GM23338 (cell line): Measurements from ENCODE around the gene CALY. TPM values are rescaled to one million over a fixed set of nuclear protein-coding genes. Genes with fewer than 3 reads are reported as not detected.

ENCODE experiments used
- ATAC-seq: fragments of 200-7000 bp; cut with Tn5 transposase; 3 replicates; pipeline ENCODE4 v1.9.1; 2020
- DNase-seq: peaks from one replicate; pipeline ENCODE4 v3.0.0-alpha.2; 2015; ENCODE audit warnings: low spot score
- H2AFZ ChIP-seq: fragments of 200-600 bp; sonication (generic); 2 replicates; pipeline ENCODE4 v1.8.0; 2016; ENCODE audit warnings: antibody characterized with exemption, mild to moderate bottlenecking, moderate library complexity
- H3F3A ChIP-seq: fragments of 200-600 bp; sonication (generic); replicated peaks from 2 replicates; pipeline ENCODE4 v1.8.0; 2017; ENCODE audit warnings: antibody characterized with exemption, mixed run types, low read depth
- H3K27ac ChIP-seq: fragments of 200-600 bp; sonication (generic); 2 replicates; pipeline ENCODE4 v1.6.1; 2016; ENCODE audit warnings: low read depth
- H3K27me3 ChIP-seq: fragments of 200-600 bp; sonication (generic); 2 replicates; pipeline ENCODE4 v1.8.0; 2016; ENCODE audit warnings: mild to moderate bottlenecking, mixed run types, moderate library complexity; ENCODE audit not compliant: insufficient read depth
- H3K36me3 ChIP-seq: fragments of 200-600 bp; sonication (generic); 2 replicates; pipeline ENCODE4 v1.8.0; 2016; ENCODE audit warnings: mild to moderate bottlenecking; ENCODE audit not compliant: insufficient read depth
- H3K4me1 ChIP-seq: fragments of 200-600 bp; sonication (generic); 2 replicates; pipeline ENCODE4 v1.8.0; 2016; ENCODE audit warnings: mild to moderate bottlenecking, moderate library complexity; ENCODE audit not compliant: insufficient read depth
- H3K4me2 ChIP-seq: fragments of 200-600 bp; sonication (generic); 2 replicates; pipeline ENCODE4 v1.7.1; 2017; ENCODE audit warnings: mixed run types
- H3K4me3 ChIP-seq: fragments of 200-600 bp; sonication (generic); 2 replicates; pipeline ENCODE4 v1.6.1; 2016; ENCODE audit warnings: mixed run types
- H3K79me2 ChIP-seq: fragments of 200-600 bp; sonication (generic); replicated peaks from 2 replicates; pipeline ENCODE4 v1.8.0; 2017; ENCODE audit warnings: mild to moderate bottlenecking; ENCODE audit not compliant: insufficient read depth
- H3K9me2 ChIP-seq: fragments of 200-600 bp; sonication (generic); 2 replicates; pipeline ENCODE4 v1.8.0; 2017; ENCODE audit not compliant: insufficient read depth
- H4K20me1 ChIP-seq: fragments of 200-600 bp; sonication (generic); replicated peaks from 2 replicates; pipeline ENCODE4 v1.8.0; 2017; ENCODE audit warnings: mild to moderate bottlenecking; ENCODE audit not compliant: insufficient read depth
- H3K27ac Mint-ChIP-seq: 2 replicates; pipeline ENCODE4 v1.8.0; 2020; ENCODE audit warnings: inconsistent platforms, mild to moderate bottlenecking, moderate library complexity, mixed read lengths
- H3K27me3 Mint-ChIP-seq: 3 replicates; pipeline ENCODE4 v1.8.0; 2022; ENCODE audit warnings: low read depth, mild to moderate bottlenecking, moderate library complexity, mixed read lengths, inconsistent platforms; ENCODE audit not compliant: insufficient read depth, poor library complexity
- H3K36me3 Mint-ChIP-seq: 3 replicates; pipeline ENCODE4 v1.8.0; 2021; ENCODE audit warnings: low read depth, mild to moderate bottlenecking, inconsistent platforms, moderate library complexity, mixed read lengths
- H3K4me1 Mint-ChIP-seq: 3 replicates; pipeline ENCODE4 v1.8.0; 2020; ENCODE audit warnings: mild to moderate bottlenecking, inconsistent platforms, mixed read lengths
- H3K4me3 Mint-ChIP-seq: 3 replicates; pipeline ENCODE4 v1.8.0; 2021; ENCODE audit warnings: moderate library complexity, mild to moderate bottlenecking, inconsistent platforms, mixed read lengths
- H3K9me3 Mint-ChIP-seq: 3 replicates; pipeline ENCODE4 v1.8.0; 2020; ENCODE audit warnings: moderate library complexity, mild to moderate bottlenecking, inconsistent platforms, mixed read lengths
- CREB1 ChIP-seq: fragments of 250-450 bp; sonication (Bioruptor Pico); IDR thresholded peaks from 2 replicates; pipeline ENCODE4 v1.5.0; 2020; ENCODE audit warnings: low read depth, mild to moderate bottlenecking, moderate library complexity
- EZH2 ChIP-seq: fragments of 200-600 bp; sonication (generic); IDR thresholded peaks from one replicate; pipeline ENCODE4 v1.8.0; 2017; ENCODE audit warnings: antibody characterized with exemption, mild to moderate bottlenecking, low read depth; ENCODE audit not compliant: unreplicated experiment
- EZH2phosphoT487 ChIP-seq: fragments of 200-600 bp; sonication (generic); IDR thresholded peaks from one replicate; pipeline ENCODE4 v1.8.1; 2018; ENCODE audit warnings: antibody characterized with exemption; ENCODE audit not compliant: unreplicated experiment
- POLR2AphosphoS5 ChIP-seq: IDR thresholded peaks from 2 replicates; pipeline ENCODE4 v1.6.1; 2016; ENCODE audit warnings: antibody characterized with exemption, low read depth
- STAT1 ChIP-seq: IDR thresholded peaks from one replicate; pipeline ENCODE4 v1.6.1; 2016; ENCODE audit warnings: antibody characterized with exemption; ENCODE audit not compliant: unreplicated experiment
- ZNF331 ChIP-seq: fragments of 250-450 bp; sonication (Bioruptor Pico); IDR thresholded peaks from 2 replicates; pipeline ENCODE4 v1.5.0; 2020; ENCODE audit warnings: low read depth, mild to moderate bottlenecking, moderate library complexity
- polyA plus RNA-seq: library from polyadenylated mRNA; unstranded; fragments of >200 nt; fragmentation: Nextera tagmentation; extraction: Ambion mirVana; gene quantifications from 2 replicates; pipeline ENCODE4 v1.2.1, GENCODE V29; 2016
- total RNA-seq: library from RNA; depleted of rRNA; stranded (reverse); fragments of >200 nt; shearing (Covaris generic); gene quantifications from 2 replicates; pipeline ENCODE4 v1.2.3, GENCODE V29; 2014
- TF ChIP-seq, protein P1 (sequence below): IDR thresholded peaks from 2 replicates; pipeline ENCODE4 v1.6.1; 2016; ENCODE audit warnings: antibody characterized with exemption
- TF ChIP-seq, protein P2 (sequence below): IDR thresholded peaks from one replicate; pipeline ENCODE4 v1.6.1; 2018; ENCODE audit warnings: antibody characterized with exemption; ENCODE audit not compliant: unreplicated experiment
- TF ChIP-seq, protein P3 (sequence below), 2 experiments: fragments of 200-600 bp in 1 of 2; sonication (generic) in 1 of 2; conservative IDR thresholded peaks; 2 replicates each; pipeline versions ENCODE4 v1.5.1 to v1.6.1; 2016 to 2017; ENCODE audit warnings: antibody characterized with exemption in 2 of 2, low read depth in 2 of 2, mild to moderate bottlenecking in 2 of 2, moderate library complexity in 1 of 2
- TF ChIP-seq, protein P4 (sequence below): fragments of 250-450 bp; sonication (Bioruptor Pico); IDR thresholded peaks from 2 replicates; pipeline ENCODE4 v1.5.0; 2020; ENCODE audit warnings: mild to moderate bottlenecking, moderate library complexity

Gene CALY
- total and polyA plus RNA-seq, 2 experiments from 2014 or later: 1.0 to 8.0 TPM

DNA sequence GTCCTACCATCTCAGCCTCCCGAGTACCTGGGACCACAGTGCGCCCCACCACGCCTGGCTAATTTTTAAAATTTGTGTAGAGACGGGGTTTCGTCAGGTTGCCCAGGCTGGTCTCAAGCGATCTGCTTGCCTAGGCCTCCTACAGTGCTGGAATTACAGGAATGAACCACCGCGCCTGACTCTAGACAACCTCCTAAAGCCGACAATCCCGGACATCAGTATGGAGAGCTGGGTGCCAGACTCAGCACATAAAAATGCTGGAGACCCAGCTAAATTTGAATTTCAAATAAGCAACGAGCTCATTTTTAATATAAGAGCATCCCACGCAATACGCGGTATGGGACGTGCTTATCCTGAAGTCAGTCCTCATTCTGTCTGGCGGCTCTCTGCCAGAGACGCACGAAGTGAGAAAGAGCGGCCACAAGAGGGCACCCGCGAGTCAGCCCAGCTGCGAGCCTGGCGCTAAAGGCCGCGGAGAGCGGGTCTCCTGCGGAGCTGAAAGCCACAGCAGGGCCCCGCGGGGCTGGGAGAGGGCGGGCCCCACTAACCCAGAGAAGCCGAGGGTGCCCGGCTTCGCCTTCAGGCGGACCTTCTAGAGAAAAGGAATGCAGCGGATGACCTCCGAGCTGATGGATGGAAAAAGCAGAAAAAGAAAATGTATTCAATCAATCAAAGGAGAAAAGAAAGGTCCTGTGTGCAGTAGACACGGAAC is 7.0 kb downstream of the CALY start:
- Histone ChIP-seq H3K4me1 (peaks cover 17% of the 10 kb centered on the region), H3F3A (0 out of 2 replicates have a peak, but pooled peaks cover 8% of the 10 kb centered on the region), H4K20me1 (no peaks in the 10 kb centered on the region), H3K36me3 (no peaks in the 10 kb centered on the region), H3K4me3 (peak overlapping the region; percentile 47), H3K4me2 (peak overlapping the region; percentile 80), H3K9me2 (no peaks in the 10 kb centered on the region), H2AFZ (no peak overlapping the region), H3K27ac (no peak overlapping the region), H3K79me2 (no peaks in the 10 kb centered on the region), H3K27me3 (peaks cover 88% of the 10 kb centered on the region)
- TF ChIP-seq ZNF331: no peak
- no peak for TF ChIP-seq STAT1
- TF ChIP-seq, protein P1, sequence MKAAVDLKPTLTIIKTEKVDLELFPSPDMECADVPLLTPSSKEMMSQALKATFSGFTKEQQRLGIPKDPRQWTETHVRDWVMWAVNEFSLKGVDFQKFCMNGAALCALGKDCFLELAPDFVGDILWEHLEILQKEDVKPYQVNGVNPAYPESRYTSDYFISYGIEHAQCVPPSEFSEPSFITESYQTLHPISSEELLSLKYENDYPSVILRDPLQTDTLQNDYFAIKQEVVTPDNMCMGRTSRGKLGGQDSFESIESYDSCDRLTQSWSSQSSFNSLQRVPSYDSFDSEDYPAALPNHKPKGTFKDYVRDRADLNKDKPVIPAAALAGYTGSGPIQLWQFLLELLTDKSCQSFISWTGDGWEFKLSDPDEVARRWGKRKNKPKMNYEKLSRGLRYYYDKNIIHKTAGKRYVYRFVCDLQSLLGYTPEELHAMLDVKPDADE: no peak
- TF ChIP-seq, protein P2, sequence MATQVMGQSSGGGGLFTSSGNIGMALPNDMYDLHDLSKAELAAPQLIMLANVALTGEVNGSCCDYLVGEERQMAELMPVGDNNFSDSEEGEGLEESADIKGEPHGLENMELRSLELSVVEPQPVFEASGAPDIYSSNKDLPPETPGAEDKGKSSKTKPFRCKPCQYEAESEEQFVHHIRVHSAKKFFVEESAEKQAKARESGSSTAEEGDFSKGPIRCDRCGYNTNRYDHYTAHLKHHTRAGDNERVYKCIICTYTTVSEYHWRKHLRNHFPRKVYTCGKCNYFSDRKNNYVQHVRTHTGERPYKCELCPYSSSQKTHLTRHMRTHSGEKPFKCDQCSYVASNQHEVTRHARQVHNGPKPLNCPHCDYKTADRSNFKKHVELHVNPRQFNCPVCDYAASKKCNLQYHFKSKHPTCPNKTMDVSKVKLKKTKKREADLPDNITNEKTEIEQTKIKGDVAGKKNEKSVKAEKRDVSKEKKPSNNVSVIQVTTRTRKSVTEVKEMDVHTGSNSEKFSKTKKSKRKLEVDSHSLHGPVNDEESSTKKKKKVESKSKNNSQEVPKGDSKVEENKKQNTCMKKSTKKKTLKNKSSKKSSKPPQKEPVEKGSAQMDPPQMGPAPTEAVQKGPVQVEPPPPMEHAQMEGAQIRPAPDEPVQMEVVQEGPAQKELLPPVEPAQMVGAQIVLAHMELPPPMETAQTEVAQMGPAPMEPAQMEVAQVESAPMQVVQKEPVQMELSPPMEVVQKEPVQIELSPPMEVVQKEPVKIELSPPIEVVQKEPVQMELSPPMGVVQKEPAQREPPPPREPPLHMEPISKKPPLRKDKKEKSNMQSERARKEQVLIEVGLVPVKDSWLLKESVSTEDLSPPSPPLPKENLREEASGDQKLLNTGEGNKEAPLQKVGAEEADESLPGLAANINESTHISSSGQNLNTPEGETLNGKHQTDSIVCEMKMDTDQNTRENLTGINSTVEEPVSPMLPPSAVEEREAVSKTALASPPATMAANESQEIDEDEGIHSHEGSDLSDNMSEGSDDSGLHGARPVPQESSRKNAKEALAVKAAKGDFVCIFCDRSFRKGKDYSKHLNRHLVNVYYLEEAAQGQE: no peak
- TF ChIP-seq EZH2phosphoT487: no peak
- no peak for TF ChIP-seq POLR2AphosphoS5
- peak; percentile 6 for TF ChIP-seq EZH2
- TF ChIP-seq, protein P3, sequence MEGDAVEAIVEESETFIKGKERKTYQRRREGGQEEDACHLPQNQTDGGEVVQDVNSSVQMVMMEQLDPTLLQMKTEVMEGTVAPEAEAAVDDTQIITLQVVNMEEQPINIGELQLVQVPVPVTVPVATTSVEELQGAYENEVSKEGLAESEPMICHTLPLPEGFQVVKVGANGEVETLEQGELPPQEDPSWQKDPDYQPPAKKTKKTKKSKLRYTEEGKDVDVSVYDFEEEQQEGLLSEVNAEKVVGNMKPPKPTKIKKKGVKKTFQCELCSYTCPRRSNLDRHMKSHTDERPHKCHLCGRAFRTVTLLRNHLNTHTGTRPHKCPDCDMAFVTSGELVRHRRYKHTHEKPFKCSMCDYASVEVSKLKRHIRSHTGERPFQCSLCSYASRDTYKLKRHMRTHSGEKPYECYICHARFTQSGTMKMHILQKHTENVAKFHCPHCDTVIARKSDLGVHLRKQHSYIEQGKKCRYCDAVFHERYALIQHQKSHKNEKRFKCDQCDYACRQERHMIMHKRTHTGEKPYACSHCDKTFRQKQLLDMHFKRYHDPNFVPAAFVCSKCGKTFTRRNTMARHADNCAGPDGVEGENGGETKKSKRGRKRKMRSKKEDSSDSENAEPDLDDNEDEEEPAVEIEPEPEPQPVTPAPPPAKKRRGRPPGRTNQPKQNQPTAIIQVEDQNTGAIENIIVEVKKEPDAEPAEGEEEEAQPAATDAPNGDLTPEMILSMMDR (conservative IDR thresholded peaks at IDR 0.05; ENCODE audit: low read depth in 2 of 2): peak; percentile 90 to 95
- TF ChIP-seq, protein P4, sequence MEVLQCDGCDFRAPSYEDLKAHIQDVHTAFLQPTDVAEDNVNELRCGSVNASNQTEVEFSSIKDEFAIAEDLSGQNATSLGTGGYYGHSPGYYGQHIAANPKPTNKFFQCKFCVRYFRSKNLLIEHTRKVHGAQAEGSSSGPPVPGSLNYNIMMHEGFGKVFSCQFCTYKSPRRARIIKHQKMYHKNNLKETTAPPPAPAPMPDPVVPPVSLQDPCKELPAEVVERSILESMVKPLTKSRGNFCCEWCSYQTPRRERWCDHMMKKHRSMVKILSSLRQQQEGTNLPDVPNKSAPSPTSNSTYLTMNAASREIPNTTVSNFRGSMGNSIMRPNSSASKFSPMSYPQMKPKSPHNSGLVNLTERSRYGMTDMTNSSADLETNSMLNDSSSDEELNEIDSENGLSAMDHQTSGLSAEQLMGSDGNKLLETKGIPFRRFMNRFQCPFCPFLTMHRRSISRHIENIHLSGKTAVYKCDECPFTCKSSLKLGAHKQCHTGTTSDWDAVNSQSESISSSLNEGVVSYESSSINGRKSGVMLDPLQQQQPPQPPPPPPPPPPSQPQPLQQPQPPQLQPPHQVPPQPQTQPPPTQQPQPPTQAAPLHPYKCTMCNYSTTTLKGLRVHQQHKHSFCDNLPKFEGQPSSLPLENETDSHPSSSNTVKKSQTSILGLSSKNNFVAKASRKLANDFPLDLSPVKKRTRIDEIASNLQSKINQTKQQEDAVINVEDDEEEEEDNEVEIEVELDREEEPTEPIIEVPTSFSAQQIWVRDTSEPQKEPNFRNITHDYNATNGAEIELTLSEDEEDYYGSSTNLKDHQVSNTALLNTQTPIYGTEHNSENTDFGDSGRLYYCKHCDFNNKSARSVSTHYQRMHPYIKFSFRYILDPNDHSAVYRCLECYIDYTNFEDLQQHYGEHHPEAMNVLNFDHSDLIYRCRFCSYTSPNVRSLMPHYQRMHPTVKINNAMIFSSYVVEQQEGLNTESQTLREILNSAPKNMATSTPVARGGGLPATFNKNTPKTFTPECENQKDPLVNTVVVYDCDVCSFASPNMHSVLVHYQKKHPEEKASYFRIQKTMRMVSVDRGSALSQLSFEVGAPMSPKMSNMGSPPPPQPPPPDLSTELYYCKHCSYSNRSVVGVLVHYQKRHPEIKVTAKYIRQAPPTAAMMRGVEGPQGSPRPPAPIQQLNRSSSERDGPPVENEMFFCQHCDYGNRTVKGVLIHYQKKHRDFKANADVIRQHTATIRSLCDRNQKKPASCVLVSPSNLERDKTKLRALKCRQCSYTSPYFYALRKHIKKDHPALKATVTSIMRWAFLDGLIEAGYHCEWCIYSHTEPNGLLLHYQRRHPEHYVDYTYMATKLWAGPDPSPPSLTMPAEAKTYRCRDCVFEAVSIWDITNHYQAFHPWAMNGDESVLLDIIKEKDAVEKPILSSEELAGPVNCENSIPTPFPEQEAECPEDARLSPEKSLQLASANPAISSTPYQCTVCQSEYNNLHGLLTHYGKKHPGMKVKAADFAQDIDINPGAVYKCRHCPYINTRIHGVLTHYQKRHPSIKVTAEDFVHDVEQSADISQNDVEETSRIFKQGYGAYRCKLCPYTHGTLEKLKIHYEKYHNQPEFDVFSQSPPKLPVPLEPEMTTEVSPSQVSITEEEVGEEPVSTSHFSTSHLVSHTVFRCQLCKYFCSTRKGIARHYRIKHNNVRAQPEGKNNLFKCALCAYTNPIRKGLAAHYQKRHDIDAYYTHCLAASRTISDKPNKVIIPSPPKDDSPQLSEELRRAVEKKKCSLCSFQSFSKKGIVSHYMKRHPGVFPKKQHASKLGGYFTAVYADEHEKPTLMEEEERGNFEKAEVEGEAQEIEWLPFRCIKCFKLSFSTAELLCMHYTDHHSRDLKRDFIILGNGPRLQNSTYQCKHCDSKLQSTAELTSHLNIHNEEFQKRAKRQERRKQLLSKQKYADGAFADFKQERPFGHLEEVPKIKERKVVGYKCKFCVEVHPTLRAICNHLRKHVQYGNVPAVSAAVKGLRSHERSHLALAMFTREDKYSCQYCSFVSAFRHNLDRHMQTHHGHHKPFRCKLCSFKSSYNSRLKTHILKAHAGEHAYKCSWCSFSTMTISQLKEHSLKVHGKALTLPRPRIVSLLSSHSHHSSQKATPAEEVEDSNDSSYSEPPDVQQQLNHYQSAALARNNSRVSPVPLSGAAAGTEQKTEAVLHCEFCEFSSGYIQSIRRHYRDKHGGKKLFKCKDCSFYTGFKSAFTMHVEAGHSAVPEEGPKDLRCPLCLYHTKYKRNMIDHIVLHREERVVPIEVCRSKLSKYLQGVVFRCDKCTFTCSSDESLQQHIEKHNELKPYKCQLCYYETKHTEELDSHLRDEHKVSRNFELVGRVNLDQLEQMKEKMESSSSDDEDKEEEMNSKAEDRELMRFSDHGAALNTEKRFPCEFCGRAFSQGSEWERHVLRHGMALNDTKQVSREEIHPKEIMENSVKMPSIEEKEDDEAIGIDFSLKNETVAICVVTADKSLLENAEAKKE (CRISPR knock-in tag): no peak
- TF ChIP-seq CREB1 (CRISPR knock-in tag): no peak
- H3K4me3 Mint-ChIP-seq: peak overlapping the region; percentile 55
- DNase-seq (peak; percentile 93), ATAC-seq (peak; percentile 72)
- H3K4me1 Mint-ChIP-seq: peaks cover 19% of the 10 kb centered on the region
- peaks cover 78% of the 10 kb centered on the region for H3K27me3 Mint-ChIP-seq
- no peak overlapping the region for H3K27ac Mint-ChIP-seq
- no peaks in the 10 kb centered on the region; the same call in 1 of the 3 replicates for H3K36me3 Mint-ChIP-seq
- peaks cover 19% of the 10 kb centered on the region for H3K9me3 Mint-ChIP-seq
